ENCODE data around the gene FAM120A. TPM values are rescaled to one million over a fixed set of nuclear protein-coding genes. Genes with fewer than 3 reads are reported as not detected.
A peak's percentile ranks its signal among the peaks of the same experiment; 100 is the strongest.
"Not testable (repeated sequence)": the region's sequence is repeated elsewhere in the genome, so short reads cannot be mapped to it uniquely, and the experiment has no call there.

FAM120A gene
- total RNA-seq, 6 donors from 2014 or later, result 102 to 137 (median 109) TPM

DNA sequence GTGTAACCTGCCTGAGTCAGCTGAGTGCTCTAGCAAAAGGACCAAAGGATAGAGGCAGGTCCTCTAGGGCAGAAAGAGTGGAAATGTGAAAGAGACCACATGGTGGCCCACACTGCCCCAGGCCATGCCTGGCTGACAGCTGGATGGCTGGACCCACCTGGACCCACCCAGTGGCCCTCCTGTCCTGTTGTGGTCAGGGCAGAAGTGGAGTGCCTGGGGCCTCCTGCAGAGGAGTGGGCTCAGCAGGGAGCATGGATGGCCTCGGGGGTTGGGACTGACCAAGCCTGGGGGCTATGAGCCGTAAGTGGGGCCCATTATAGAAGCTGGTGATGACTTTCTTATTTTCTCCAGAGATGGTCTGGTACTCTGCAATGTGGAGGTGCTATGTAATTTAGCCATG is 57.6 kb downstream of the FAM120A start:
- TF ChIP-seq POLR2AphosphoS5 (IDR thresholded peaks at IDR 0.05) (no peak), EP300 (IDR thresholded peaks at IDR 0.05) (no peak), CTCF (IDR thresholded peaks at IDR 0.05) (no peak), POLR2A (IDR thresholded peaks at IDR 0.05) (no peak)
- DNase-seq, result no peak
- no peak for ATAC-seq (ENCODE audit: low FRiP score in 2 of 2)

DNA sequence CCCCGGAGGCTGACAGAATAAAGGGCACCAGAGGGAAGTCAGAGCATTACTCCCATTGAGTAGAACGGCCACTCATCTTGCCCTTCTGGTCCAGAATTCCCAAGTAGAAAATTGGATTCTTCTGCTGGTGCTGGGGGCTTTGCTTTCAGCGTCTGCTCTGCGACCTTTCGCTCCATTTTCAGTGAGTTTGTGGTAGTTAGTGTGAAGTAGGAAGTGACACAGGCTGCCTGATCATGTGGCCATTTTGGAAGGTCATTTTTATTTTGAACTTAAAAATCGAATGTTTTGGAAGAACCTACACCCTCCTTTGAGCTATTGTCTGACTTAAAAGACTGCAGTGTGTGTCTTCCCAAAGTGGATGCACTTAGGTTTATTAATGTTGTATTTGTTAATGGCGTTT is 58.6 kb downstream of the FAM120A start:
- Histone ChIP-seq H3K4me1 (peaks cover 24 to 55% (median 28%) of the 10 kb centered on the region in 4 donors), H3K9me3 (no peaks in the 10 kb centered on the region), H3K36me3 (no peaks in the 10 kb centered on the region), H3K27me3 (no peaks in the 10 kb centered on the region), H3K27ac (no peak overlapping the region), H3K4me3 (no peak overlapping the region)
- DNase-seq, result no peak
- no peak for ATAC-seq (ENCODE audit: low FRiP score in 2 of 2)
- WGBS, 2 donors, result 77 to 80% methylated on average over 7 of the region's 7 CpGs
- TF ChIP-seq EP300 (IDR thresholded peaks at IDR 0.05), result no peak
- TF ChIP-seq POLR2AphosphoS5 (IDR thresholded peaks at IDR 0.05), result no peak
- no peak for TF ChIP-seq POLR2A (IDR thresholded peaks at IDR 0.05)
- TF ChIP-seq CTCF (IDR thresholded peaks at IDR 0.05), result no peak

More for the DNA sequence above, 57.6 kb downstream of the FAM120A start:
- no peak overlapping the region for H3K4me3 ChIP-seq
- no peaks in the 10 kb centered on the region for H3K9me3 ChIP-seq
- 96 to 100% methylated on average over 2 of the region's 2 CpGs for WGBS, 2 donors
- peaks cover 29 to 63% (median 36%) of the 10 kb centered on the region in 4 donors for H3K4me1 ChIP-seq
- no peaks in the 10 kb centered on the region for H3K27me3 ChIP-seq
- no peaks in the 10 kb centered on the region for H3K36me3 ChIP-seq
- H3K27ac ChIP-seq, result no peak overlapping the region

DNA sequence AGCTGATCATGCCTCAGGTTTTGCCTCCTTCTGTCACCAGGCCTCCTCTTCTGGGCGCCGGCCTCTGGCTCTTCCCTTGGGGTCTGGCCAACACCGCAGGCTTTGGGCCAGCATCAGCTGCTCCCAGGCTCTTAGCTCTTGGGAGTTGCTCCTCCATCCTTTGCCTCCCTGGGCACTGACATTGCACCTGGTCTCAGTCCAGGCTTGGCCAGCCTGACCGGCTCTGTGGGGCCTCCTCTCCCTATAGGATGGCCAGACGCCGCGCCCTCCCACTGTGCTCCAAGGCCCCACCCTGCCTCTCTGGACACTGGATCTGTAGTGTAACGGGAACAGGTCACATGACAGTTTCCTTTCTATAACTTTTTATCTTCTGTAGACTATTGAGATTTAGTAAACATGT is 59.7 kb downstream of the FAM120A start:
- WGBS, 2 donors, result 57 to 60% methylated on average over 8 of the region's 8 CpGs
- H3K27ac ChIP-seq, result peak overlapping the region in 3 of 4 donors; percentile 5 to 35 (median 30)
- DNase-seq, result peak; percentile 62 to 76
- H3K36me3 ChIP-seq, H3K27me3 ChIP-seq, H3K9me3 ChIP-seq, H3K4me3 ChIP-seq: not testable (repeated sequence)
- peaks cover 17 to 45% (median 19%) of the 10 kb centered on the region in 4 donors for H3K4me1 ChIP-seq
- peak; percentile 44 to 83 for ATAC-seq (ENCODE audit: low FRiP score in 2 of 2)

DNA sequence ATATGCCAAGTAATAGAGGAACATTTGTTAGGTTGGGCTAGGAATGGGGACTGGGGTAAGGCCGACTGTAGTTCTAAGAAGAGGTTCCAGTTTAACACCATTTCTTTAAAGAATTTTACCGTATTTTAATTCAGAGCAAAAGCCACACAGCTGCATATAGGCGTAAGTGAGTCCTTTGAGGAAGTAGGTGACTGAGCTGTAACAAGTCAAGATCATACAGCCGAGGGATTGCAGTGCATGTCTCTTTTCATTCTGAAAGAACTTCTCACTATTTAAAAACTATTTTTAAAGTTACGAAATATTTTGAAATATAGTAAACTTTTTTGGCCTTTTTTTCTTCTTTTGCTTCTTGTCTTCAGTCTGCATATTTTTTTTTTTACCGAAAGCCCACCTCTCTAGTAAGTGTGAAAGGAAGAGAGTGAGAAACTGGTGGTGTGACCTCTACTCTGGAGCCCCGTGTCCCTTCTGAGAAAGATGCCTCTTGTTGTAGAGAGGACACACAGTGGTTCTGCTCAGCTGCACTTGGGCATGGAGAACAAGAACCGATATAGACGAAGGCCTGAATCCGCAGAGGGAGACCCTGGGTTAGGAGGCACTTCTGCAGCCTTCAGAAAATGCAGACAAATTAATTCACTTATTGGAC is 60.8 kb downstream of the FAM120A start:
- WGBS, 2 donors, result 66 to 67% methylated on average over 10 of the region's 10 CpGs
- Histone ChIP-seq H3K36me3 (peaks cover 0 to 13% (median 8%) of the 10 kb centered on the region in 4 donors), H3K27ac (peak overlapping the region; percentile 23 to 69 (median 42)), H3K4me1 (peaks cover 13 to 42% (median 18%) of the 10 kb centered on the region in 4 donors)
- H3K4me3 ChIP-seq, DNase-seq, H3K27me3 ChIP-seq, H3K9me3 ChIP-seq: not testable (repeated sequence)
- ATAC-seq (ENCODE audit: low FRiP score in 2 of 2), result peak in 1 of 2 donors; percentile 52

DNA sequence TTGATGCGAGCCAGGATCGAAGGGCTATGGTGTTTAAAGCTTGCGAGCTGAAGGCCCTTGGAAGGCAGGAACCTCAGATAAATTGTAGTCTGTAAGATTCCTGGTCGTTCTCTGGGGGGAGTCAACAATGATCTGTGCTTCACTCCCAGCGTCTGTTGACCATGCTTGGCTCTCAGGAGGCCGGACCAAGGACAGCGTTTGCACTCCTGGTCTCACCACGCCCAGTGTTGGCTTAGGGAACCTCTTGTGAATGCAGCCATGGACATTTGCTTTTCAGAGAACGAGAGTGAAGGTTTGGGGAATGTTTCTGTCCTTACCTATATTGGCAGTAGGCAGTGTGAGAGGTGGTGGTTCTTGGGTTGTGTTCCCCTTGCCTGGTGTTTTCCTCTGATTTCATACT is 62.1 kb downstream of the FAM120A start:
- no peak overlapping the region for H3K27ac ChIP-seq
- TF ChIP-seq EP300 (IDR thresholded peaks at IDR 0.05) (no peak), CTCF (IDR thresholded peaks at IDR 0.05) (no peak), POLR2AphosphoS5 (IDR thresholded peaks at IDR 0.05) (no peak), POLR2A (IDR thresholded peaks at IDR 0.05) (no peak)
- no peaks in the 10 kb centered on the region for H3K9me3 ChIP-seq
- H3K4me3 ChIP-seq, result no peak overlapping the region
- ATAC-seq (ENCODE audit: low FRiP score in 2 of 2) (no peak), DNase-seq (no peak)
- H3K4me1 ChIP-seq, result peaks cover 11 to 29% (median 18%) of the 10 kb centered on the region in 4 donors
- WGBS, 2 donors, result 78 to 89% methylated on average over 8 to 9 of the region's 9 CpGs
- H3K36me3 ChIP-seq, result peaks cover 0 to 24% (median 11%) of the 10 kb centered on the region in 4 donors
- H3K27me3 ChIP-seq, result no peaks in the 10 kb centered on the region

- TF ChIP-seq EP300 (IDR thresholded peaks at IDR 0.05) (no peak), POLR2AphosphoS5 (IDR thresholded peaks at IDR 0.05) (no peak), CTCF (IDR thresholded peaks at IDR 0.05) (no peak), POLR2A (IDR thresholded peaks at IDR 0.05) (no peak)
- Histone ChIP-seq H3K4me1 (peaks cover 0 to 15% (median 5%) of the 10 kb centered on the region in 4 donors), H3K27me3 (no peaks in the 10 kb centered on the region), H3K4me3 (no peak overlapping the region), H3K27ac (no peak overlapping the region), H3K36me3 (peaks cover 0 to 42% (median 12%) of the 10 kb centered on the region in 4 donors), H3K9me3 (no peaks in the 10 kb centered on the region)
- ATAC-seq (ENCODE audit: low FRiP score in 2 of 2) (no peak), DNase-seq (no peak)
- WGBS, 2 donors, result 83 to 94% methylated on average over 1 of the region's 1 CpG
Observed at GRCh38 chr9:93517331-93517730, 65.8 kb downstream of the FAM120A start.

Measured in upper lobe of left lung (tissue), 6 donors.